ENCODE results near the gene SPATS2L.

SPATS2L gene

DNA sequence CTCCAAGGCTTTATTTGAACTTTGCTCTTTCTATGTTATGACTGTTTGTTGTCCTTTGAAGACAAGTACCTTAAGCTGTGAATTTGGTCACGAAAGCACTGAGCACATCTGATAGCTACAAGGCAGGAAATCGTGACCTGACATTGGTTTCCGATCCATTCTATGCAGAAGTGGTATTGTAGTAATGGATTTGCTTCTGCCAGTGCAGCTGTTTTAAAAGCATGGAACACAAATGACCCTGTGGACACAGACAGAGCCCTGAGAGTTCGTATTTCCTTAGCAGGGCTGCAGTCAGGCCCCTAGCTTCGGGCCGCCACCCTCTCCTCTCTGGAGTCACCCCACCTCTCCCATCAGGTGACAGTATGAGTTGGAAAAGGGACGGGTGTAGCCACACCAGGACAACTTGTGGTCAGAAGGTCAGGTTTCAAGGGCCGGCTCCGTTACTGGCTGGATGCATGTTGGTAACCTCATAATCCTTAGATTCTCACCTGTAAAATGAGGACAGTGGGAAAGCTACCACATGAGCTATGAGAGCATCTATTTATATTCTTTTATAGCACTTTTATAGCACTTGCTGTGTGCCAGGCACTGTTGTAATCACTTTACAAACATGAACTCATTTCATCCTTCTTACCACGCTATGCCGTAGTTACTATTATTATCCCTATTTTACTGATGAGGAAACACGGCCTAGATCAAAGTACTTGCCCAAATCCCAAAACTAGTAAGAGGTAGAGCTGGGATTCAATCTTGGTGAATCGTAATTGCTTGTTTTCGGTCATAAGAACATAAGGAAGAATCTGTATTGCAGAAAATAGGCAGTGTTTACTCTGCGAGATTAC lies 70.2 kb downstream of the SPATS2L start:
- DNase-seq (ENCODE audit: low read depth in 2 of 2) = no peak

DNA sequence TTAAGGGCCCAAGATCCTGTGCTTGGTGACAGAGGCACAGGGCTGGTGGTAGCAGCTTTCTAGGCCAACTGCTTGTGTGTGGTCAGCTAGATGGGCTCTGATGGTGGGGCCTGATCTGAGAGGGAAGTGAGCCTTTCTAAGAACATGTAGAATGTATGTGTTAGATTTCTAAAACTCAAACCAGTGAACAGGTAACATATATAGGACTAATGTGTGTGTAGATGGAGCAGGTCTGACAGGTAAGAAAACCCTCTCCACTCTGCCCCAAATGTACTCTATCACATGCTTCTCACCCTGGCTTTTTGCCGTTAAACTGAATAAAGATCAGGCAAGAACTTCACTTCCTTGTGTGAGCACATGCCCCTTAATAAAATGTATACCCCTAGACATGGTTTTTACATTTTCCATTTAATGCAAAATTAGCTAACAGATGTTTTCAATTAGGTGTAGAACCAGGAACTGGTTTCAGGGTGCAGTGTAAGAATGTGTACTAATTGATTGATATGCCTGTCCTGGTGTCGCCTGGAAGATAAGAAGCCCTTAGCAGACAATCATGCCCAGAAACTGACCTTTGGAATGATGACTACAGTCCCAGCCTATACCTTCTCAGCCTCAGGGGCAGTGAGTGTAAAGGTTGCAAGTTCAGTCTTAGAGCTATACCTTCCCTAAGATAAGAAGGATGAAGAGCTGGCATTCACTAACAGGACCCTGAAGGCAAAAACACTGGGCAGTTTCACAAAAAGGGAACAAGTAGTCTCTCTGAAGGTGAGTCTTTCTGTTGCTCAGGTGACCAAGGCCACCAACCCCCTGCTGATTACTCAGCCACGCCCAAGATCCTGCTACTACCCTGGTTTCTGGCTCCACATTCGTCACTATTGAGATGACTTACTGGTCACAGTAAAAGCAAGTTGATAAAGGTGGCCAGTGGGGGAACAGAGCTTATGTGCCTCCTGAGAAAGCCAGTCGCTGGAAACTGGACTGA lies 71.2 kb downstream of the SPATS2L start:
- DNase-seq (ENCODE audit: low read depth in 2 of 2) = no peak

DNA sequence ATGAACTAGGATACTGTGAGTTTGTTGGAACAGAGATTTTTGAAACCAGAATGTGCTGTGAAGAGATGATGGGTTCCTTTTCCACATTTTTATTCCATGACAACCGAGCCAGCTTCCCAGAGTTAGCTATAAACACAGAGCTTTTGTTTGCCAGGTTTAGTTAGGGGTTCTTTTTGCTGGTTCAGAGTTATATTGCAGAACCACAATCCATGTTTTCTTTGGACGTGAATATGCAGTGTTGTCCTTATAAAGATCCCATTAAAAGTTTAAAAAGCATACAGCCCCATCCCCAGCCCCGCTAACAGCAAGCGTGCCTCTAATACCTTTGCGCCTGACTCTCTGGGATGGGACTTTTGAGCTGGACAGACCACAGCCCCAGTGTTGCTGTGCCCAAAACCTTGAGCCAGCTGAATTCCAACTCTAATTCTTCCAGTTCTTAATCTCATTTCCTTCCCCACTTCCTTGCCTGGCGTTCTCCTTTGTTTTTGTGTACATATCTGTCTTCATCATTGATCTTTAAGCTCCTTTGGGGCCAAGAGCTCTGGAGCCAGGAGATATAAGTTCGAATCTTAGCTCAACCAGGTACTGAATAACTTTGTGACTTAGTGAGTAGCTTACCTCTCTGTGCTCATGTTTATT lies 72.3 kb downstream of the SPATS2L start:
- DNase-seq (ENCODE audit: low read depth in 2 of 2) = no peak

DNA sequence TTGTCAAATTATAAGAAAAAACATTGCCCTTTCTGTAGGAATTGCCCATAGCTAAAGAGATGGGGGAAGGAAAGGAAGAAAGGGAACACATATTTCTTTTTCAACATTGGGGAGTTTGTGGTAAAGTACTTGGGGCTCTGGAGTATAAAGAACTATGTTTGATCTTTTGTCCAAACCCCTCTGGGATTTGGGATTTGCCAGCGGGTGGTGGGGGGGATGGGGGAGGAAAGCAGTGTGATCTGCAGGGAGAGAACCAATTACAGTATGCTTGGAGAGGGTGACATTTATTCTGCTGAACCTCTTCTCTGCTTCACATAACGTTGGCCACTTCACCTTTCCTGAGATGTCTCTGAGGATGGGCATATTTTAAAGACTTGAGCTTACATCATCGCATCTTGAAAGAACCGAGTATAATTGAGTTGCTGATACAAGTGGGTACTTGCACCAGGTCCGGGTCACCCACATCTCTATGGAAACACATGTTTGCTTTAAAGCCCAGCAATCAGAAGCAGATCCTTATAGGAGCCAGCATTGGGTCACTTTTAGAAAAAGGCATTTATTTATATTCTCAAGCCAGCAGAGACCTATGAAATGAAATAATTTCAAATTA lies 73.1 kb downstream of the SPATS2L start:
- DNase-seq (ENCODE audit: low read depth in 2 of 2) = no peak

DNA sequence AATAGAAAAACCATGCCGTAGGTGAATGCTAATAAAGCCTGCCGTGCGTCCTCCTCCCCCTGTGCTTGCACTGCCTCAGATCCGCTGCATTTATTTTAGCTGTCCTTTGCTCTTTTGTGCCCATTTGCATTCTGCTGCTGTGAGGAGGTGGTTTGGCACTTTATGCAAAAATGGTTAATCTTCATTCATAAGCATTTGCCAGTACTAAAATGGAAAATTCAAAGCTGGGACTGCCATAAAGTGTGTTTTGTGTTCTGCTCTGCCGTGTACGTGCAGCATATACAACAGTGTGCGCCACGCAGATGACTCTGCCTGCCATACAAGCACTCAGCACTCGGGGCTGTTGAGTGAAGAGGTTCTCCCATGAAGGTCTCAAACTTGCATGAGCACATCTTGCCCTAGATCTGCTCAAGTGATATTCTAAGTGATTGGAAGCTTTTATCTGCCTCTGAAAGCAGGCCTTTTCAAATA lies 73.6 kb downstream of the SPATS2L start:
- DNase-seq (ENCODE audit: low read depth in 2 of 2) = no peak

DNA sequence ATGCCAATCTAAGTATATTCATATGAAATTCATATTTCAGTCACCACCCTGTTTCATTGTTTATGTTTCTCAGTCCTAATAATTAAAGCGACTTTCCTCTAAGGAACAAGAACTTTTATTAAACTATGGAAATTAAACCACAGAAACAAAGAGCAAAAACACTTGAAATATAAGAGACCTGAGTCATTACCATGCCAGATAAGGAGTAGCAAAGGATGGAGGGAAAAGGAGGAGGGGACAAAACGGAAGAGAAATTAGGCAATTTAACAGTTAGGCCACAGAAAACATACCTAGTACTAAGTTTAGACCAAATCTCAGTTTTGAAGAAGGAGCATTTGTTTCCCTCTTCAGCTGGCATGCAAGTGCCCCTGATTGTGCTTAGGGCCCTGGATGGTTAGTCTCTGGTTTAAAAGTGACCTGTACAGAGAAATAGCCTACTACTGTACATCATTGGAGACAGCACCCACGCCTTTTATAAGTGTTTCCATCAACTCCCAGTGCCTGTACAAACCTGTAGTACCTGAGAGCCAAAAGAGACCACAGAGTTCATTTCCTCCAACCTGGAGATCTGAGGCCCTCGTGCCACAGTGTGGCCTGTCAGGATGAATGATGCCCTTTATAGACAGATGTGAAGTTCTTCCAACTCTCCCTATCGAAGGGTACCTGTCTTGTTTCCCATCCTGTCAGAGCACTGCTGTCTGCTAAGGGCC lies 74.5 kb downstream of the SPATS2L start:
- DNase-seq (ENCODE audit: low read depth in 2 of 2) = no peak

DNA sequence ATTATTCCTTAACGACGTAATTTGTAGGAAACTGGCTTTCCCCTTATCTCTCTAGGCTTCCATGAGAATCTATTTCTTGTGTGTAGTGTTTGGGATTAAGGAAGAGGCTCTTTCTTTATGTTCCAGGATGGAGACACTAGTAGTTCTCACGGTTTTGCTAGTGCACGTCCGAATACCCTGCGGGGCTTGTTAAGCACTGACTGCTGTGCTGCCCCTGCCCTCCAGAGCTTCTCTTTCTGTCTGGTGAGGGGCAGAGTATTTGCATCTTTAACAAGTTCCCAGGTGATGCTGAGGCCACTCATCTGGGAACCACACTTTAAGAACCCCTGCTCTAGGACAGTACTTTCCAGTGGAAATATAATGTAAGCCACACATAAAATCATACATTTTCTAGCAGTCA lies 76.4 kb downstream of the SPATS2L start:
- no peak for DNase-seq (ENCODE audit: low read depth in 2 of 2)

DNA sequence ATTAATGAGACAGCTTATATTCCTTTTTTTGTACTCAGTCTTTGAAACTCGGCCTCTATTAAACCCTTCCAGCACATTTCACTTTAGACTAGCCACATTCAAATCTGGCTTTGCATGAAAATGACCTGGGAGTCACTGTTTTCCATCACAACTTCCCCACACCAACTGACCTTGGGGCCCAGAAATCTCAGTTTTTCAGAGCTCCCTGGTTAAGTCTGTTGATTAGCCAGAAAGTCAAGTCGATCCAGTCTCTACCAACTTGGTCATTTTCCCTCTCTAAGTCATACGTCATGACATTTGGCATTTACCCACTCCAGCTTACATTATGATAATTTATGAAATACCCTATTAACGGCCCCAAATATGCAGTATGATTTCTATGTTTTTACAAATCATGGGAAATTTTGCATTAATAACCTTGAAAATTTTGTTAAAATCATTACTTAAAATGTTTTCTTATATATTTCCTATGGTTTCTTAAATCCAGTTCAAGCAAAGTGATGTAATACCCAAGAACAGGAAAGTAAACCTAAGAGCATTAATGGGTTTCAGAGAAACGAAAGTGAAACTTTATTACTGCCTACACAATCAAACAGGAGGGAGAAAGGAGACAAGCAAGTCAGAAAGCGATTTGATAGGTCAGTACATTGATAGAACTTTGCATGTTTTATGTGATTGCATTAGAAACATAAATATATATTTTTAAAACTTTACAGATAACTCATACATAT lies 77.1 kb downstream of the SPATS2L start:
- no peak for DNase-seq (ENCODE audit: low read depth in 2 of 2)

DNA sequence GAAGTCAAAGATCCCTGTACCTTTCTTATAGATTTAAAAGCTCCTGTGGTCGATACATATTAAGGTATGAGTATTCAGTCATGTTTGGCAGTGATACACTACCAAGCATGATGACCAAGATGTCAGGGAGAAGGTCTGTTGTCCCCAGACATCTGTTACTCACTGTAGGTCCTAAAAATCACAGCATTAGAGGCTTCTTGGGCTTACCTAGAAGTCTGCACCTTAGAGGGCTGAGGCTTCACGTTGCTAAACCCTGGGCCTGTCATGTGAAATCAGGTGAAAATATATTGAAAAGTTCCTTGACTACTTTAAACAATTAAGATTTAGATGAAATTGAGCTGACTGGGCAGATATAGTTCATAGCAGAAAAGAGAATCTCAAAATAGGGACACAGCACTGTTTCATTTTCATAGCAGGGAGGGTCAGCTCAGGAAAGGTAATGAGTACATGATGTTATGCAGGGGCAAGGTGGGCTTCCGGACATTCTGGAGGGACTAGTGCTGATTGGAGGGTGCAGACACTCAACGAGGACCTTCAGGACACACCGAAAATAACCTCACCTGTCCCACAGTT lies 78.7 kb downstream of the SPATS2L start:
- DNase-seq (ENCODE audit: low read depth in 2 of 2) = no peak

DNA sequence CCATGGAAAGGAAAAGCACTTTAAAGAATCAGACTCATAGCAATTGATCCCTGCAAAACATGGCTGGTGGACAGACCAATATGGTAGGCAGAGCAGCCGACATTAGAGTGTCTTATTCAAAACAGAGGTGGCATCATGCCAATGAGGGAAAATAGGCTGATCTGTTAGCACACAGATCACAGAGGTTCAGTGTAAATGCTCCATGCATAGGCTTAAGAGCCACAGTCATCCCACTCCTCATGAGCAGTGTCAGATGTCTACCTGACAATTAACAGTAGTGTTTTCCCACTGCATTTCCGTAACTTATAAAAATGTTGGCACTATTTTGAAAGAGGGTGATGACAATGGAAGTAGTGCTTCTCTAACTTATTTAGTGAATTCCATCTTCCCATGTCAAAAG lies 86.7 kb downstream of the SPATS2L start:
- DNase-seq (ENCODE audit: low read depth in 2 of 2) = no peak

DNA sequence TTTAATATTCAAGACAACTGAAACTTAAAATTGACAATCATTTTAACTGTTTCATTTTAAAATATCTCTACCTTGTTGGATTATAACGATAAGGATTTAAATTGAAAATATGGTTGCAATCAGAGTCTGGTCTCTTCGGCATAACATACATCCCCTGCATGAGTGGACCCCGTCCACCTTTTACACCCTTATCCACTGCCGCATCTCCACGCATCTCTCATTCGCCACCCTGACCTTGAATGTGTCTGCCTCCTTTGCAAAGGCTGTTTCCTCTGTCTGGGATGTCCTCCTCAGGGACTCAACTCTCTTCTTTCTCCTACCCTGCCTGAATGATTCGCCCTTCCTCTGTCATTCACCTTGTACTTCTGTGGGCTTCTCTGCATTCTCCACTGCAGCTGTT lies 87.6 kb downstream of the SPATS2L start:
- no peak for DNase-seq (ENCODE audit: low read depth in 2 of 2)

DNA sequence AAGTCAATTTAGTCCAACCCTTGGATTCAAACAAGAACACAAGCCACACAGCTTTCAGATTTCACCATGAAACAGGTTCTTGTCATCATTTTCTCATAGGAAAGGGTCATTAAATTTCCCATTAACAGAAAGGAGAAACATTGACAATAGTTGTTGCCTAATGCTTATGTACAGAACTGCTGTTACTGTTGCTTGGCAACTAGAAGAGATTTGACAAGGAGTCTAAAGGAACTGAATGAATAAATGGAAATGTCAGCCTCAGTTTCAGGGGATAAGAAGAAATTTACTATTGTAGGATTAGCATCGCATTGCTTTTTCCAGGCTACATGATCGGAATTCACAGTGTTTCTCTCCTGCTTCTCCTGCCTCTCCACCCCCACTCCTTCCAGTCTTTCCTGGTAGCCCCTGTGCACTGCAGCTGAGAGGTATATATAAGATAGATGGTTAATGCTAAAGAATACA lies 90.3 kb downstream of the SPATS2L start:
- DNase-seq (ENCODE audit: low read depth in 2 of 2) = no peak

DNA sequence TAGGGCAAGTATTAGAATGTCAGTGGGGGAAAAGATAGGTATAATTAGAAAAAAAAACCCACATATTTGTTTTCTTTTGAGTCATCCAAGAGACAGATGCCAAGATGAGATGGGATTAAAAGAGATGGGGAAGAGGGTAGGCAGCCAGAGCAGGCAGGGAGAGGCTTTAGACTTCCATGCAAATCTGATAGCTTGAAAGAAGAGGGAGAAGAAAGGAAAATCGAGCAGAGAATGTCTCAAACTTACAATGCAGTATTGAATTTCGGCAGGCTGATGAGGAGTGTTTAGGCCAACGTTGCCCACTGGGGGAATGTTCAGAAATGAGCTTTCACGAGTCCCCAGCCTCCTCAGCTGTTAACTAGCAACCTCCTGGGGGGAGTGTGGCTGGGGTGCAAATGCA lies 91.3 kb downstream of the SPATS2L start:
- DNase-seq (ENCODE audit: low read depth in 2 of 2) = no peak

DNA sequence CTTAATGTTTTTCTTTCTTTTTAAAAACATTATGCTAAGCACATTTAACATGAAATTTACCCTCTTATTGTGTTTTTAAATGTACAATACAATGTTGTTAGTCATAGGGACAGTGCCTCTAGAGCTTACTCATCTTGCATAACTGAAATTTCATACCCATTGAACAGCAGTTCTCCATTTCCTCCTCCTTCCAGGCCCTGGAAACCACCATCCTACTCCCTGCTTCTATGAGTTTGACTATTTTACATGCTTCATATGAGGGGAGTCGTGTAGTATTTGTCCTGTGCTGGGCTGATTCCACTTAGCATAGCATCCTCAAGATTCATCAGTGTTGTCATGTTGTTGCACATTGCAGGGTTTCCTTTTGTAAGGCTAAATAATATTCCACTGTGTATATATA lies 92.6 kb downstream of the SPATS2L start:
- DNase-seq (ENCODE audit: low read depth in 2 of 2) = no peak

DNA sequence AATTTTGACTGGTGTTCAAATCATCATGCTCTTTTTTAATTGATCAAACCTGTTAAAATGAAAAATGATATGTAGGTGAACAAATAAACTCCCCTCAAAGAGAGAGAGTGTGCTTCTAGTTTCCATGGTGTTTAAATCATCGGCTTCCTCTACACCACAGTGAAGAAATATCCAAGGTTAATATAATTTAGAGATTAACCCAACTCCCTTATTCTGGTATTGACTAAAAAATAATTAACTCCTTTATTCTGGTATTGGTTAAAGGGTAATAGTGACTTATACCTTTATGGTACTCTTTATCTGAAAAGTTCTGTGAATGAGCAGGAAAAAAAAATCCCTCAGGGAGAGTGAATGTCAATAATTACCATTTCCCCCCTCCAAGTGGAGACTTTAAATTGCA lies 93.1 kb downstream of the SPATS2L start:
- no peak for DNase-seq (ENCODE audit: low read depth in 2 of 2)

DNA sequence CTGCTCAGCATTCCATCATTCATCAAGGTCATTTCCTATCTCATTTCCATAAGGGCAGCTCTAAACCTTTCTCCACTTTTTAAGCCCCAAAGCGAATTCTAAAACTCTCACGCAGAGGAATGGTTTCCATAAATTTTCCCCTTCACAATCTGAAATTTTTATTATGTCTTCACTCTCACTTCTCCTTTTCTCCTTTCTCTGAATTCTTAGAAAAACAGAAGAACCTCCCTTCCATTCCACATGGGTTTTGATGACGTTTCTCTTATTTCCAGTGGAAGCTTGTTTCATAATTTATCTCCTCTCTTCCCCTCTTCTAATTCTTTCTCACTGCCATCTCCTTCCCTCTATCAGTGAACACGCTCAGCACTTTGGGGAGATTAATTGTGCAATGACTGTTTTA lies 97.3 kb downstream of the SPATS2L start:
- DNase-seq (ENCODE audit: low read depth in 2 of 2) = no peak

DNA sequence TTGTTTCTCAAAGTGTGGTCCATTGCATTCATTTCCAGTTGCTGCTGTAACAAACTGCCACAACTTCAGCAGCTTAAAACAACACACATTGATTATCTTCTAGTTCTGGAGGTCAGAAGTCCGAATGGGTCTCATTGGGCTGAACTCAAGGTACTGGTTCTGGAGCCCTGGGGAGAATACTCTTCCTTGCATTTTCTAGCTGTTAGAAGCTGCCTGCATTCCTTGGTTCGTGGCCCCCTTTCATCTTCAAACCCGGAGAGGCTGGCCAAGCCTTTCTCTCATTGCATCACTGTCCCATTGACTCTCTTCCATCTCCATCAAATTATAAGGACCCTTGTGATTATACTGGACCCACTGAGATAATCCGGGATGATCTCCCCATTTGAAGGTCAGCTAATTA lies 98.1 kb downstream of the SPATS2L start:
- no peak for DNase-seq (ENCODE audit: low read depth in 2 of 2)

DNA sequence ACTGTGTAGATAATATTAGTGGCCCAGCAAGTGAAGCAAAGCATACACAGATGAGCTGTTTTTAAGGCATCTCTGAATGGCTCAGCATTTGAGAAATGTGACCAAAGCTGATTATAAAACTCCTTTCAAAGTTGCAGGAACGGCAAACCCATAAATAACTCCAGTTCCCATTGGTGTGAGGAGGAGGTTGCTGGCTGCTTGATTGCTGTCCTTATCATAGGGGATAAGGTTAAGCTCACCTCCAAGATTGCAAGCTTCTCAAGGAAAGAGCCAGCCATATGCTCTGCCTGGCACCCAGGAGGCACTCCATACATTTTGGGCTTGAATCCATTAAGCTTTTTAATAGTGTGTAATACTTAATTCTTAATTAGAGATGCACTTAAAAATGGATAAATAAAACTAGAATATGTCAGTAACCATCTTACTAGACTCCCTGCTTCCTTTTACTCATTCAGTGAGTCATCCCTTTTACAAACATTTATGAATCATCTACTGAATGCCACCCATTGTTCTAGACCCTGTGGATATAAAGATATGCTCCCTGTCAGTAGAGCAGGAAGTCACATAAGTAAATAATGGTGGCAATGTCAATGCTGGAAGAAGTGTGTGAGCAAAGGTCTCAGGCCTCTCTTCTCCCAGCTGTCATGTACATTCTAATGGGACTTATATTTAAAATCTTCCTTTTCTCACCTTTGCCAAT lies 99.3 kb downstream of the SPATS2L start:
- DNase-seq (ENCODE audit: low read depth in 2 of 2) = no peak

DNA sequence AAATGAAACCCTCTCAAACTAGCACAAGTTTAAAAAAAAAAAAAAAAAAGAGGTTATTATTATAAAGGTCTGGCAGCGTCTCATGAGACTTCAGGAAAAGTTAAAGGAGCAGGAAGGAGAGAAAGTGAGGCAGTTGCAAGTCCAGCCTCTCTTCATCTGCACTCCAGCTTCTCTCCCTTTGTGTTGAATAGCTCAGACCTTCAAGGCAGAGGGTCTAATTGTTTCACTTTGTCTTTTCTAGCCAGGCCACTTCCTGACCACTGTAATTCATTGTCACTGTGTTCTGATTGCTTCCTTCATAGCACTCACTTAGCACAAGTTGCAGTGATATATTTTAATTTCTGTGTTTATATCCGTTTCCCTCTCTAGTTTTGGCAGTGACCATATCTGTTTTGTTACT lies 99.9 kb downstream of the SPATS2L start:
- no peak for DNase-seq (ENCODE audit: low read depth in 2 of 2)
